Duodenal mucosa (tissue), 2 donors: ENCODE results near the gene ZSWIM3.
"Not testable (repeated sequence)": the region's sequence is repeated elsewhere in the genome, so short reads cannot be mapped to it uniquely, and the experiment has no call there.

ENCODE experiments used
- H3K27ac ChIP-seq: one replicate; pipeline ENCODE4 v1.7.0; 2013; ENCODE audit warnings: low read depth, low read length
- H3K27me3 ChIP-seq, 2 donors: one replicate each; pipeline ENCODE4 v1.7.0; 2013; ENCODE audit warnings: low read length in 2 of 2, control low read depth in 1 of 2; ENCODE audit not compliant: insufficient read depth in 2 of 2, control insufficient read depth in 1 of 2
- H3K36me3 ChIP-seq, 2 donors: one replicate each; pipeline ENCODE4 v1.7.0; 2013; ENCODE audit warnings: low read length in 2 of 2, control low read depth in 1 of 2; ENCODE audit not compliant: insufficient read depth in 2 of 2, control insufficient read depth in 1 of 2
- H3K4me1 ChIP-seq, 2 donors: one replicate each; pipeline ENCODE4 v1.7.0; 2013; ENCODE audit warnings: low read length in 2 of 2, control low read depth in 1 of 2; ENCODE audit not compliant: insufficient read depth in 2 of 2, control insufficient read depth in 1 of 2
- H3K4me3 ChIP-seq, 2 donors: one replicate each; pipeline ENCODE4 v1.7.0; 2013; ENCODE audit warnings: low read length in 2 of 2, low read depth in 1 of 2
- H3K9ac ChIP-seq, 2 donors: one replicate each; pipeline ENCODE4 v1.7.0; 2013; ENCODE audit warnings: low read length in 2 of 2, low read depth in 1 of 2
- H3K9me3 ChIP-seq, 2 donors: one replicate each; pipeline ENCODE4 v1.7.0; 2013; ENCODE audit warnings: low read length in 2 of 2, control low read depth in 1 of 2; ENCODE audit not compliant: control insufficient read depth in 1 of 2

Gene ZSWIM3

GRCh38 chr20:45873409-45874103 lies 16.1 kb downstream of the ZSWIM3 start:
- Histone ChIP-seq H3K27me3 (no peaks in the 10 kb centered on the region), H3K36me3 (peaks cover 10 to 22% of the 10 kb centered on the region in 2 donors), H3K9me3 (no peaks in the 10 kb centered on the region), H3K4me3 (no peak overlapping the region), H3K9ac (no peak overlapping the region), H3K27ac (no peak overlapping the region), H3K4me1 (no peaks in the 10 kb centered on the region)

- H3K27ac ChIP-seq, H3K9ac ChIP-seq, H3K9me3 ChIP-seq, H3K4me3 ChIP-seq, H3K27me3 ChIP-seq, H3K4me1 ChIP-seq: not testable (repeated sequence)
- peaks cover 11 to 24% of the 10 kb centered on the region in 2 donors for H3K36me3 ChIP-seq
These were observed 16.7 kb downstream of the ZSWIM3 start for GRCh38 chr20:45874104-45874481.

GRCh38 chr20:45874576-45874975 lies 17.2 kb downstream of the ZSWIM3 start:
- no peak overlapping the region for H3K4me3 ChIP-seq
- no peak overlapping the region for H3K9ac ChIP-seq
- H3K36me3 ChIP-seq, result peaks cover 11 to 24% of the 10 kb centered on the region in 2 donors
- no peak overlapping the region for H3K27ac ChIP-seq
- no peaks in the 10 kb centered on the region for H3K9me3 ChIP-seq
- H3K4me1 ChIP-seq, result no peaks in the 10 kb centered on the region
- H3K27me3 ChIP-seq, result no peaks in the 10 kb centered on the region

- Histone ChIP-seq H3K9ac (no peak overlapping the region), H3K27ac (no peak overlapping the region), H3K4me3 (no peak overlapping the region), H3K36me3 (peaks cover 13 to 33% of the 10 kb centered on the region in 2 donors), H3K27me3 (no peaks in the 10 kb centered on the region), H3K9me3 (no peaks in the 10 kb centered on the region), H3K4me1 (peaks cover 0 to 10% of the 10 kb centered on the region in 2 donors)
These were observed 20.8 kb downstream of the ZSWIM3 start for GRCh38 chr20:45878076-45878761.

GRCh38 chr20:45880988-45881788 lies 23.8 kb downstream of the ZSWIM3 start, which contains the start of gene ZSWIM1:
Gene ZSWIM1, plus strand, starts transcription at chr20:45881227. Its CDS starts 1,366 bp downstream, at chr20:45882593.
- H3K27ac ChIP-seq, result peak within 1 kb of the TSS; percentile 67
- H3K4me1 ChIP-seq, result peaks cover 6 to 14% of the 10 kb centered on the region in 2 donors
- no peaks in the 10 kb centered on the region for H3K27me3 ChIP-seq
- peak within 1 kb of the TSS; percentile 93 to 99 for H3K4me3 ChIP-seq
- no peaks in the 10 kb centered on the region for H3K9me3 ChIP-seq
- H3K36me3 ChIP-seq, result peaks cover 19 to 46% of the 10 kb centered on the region in 2 donors
- peak within 1 kb of the TSS; percentile 90 to 96 for H3K9ac ChIP-seq

- Histone ChIP-seq H3K27ac (no peak overlapping the region), H3K4me3 (no peak overlapping the region), H3K27me3 (no peaks in the 10 kb centered on the region), H3K9me3 (no peaks in the 10 kb centered on the region), H3K36me3 (peaks cover 22 to 47% of the 10 kb centered on the region in 2 donors), H3K9ac (no peak overlapping the region), H3K4me1 (peaks cover 6 to 14% of the 10 kb centered on the region in 2 donors)
These were observed 25.2 kb downstream of the ZSWIM3 start for GRCh38 chr20:45882469-45883099.

- H3K4me1 ChIP-seq, result peaks cover 6 to 14% of the 10 kb centered on the region in 2 donors
- H3K9ac ChIP-seq, result no peak overlapping the region
- no peak overlapping the region for H3K4me3 ChIP-seq
- H3K27ac ChIP-seq, result no peak overlapping the region
- H3K36me3 ChIP-seq, result peaks cover 18 to 44% of the 10 kb centered on the region in 2 donors
- no peaks in the 10 kb centered on the region for H3K9me3 ChIP-seq
- H3K27me3 ChIP-seq, result no peaks in the 10 kb centered on the region
These were observed 25.7 kb downstream of the ZSWIM3 start for GRCh38 chr20:45883100-45883469.

GRCh38 chr20:45886590-45887345 lies 29.4 kb downstream of the ZSWIM3 start:
- H3K27ac ChIP-seq, result no peak overlapping the region
- no peak overlapping the region for H3K9ac ChIP-seq
- H3K36me3 ChIP-seq, result peaks cover 14 to 45% of the 10 kb centered on the region in 2 donors
- H3K4me1 ChIP-seq, result peaks cover 14 to 29% of the 10 kb centered on the region in 2 donors
- no peak overlapping the region for H3K4me3 ChIP-seq
- H3K27me3 ChIP-seq, result no peaks in the 10 kb centered on the region
- H3K9me3 ChIP-seq, result no peaks in the 10 kb centered on the region

GRCh38 chr20:45887346-45887715 lies 29.9 kb downstream of the ZSWIM3 start, which contains the start of gene SPATA25:
Gene SPATA25, minus strand, starts transcription at chr20:45887622. Its CDS starts 32 bp downstream, at chr20:45887590.
- no peak within 1 kb of the TSS for H3K9ac ChIP-seq
- peaks cover 14 to 45% of the 10 kb centered on the region in 2 donors for H3K36me3 ChIP-seq
- H3K4me1 ChIP-seq, result peaks cover 20 to 30% of the 10 kb centered on the region in 2 donors

More at GRCh38 chr20:45887346-45887715, 29.9 kb downstream of the ZSWIM3 start, which contains the start of gene SPATA25:
- Histone ChIP-seq H3K4me3 (peak within 1 kb of the TSS in 1 of 2 donors; percentile 22), H3K27me3 (no peaks in the 10 kb centered on the region), H3K27ac (no peak within 1 kb of the TSS), H3K9me3 (no peaks in the 10 kb centered on the region)
